WTC11 (cell line): Measurements from ENCODE around the gene COQ2. TPM values are rescaled to one million over a fixed set of nuclear protein-coding genes. Genes with fewer than 3 reads are reported as not detected.

Experiments
- ATAC-seq: fragments of 200-7000 bp; cut with Tn5 transposase; 2 replicates; pipeline ENCODE4 v1.10.0; 2021; ENCODE audit warnings: mild to moderate bottlenecking, moderate library complexity
- CTCF ChIA-PET: fragments of 300-600 bp; sonication (Branson Sonifier 250); formaldehyde crosslinking; loops from one replicate; lab custom pipeline; 2021; ENCODE audit warnings: antibody characterized with exemption; lab: Charles Lee
- POLR2A ChIA-PET: fragments of 350-600 bp; sonication (Branson Sonifier 250); formaldehyde crosslinking; loops from one replicate; lab custom pipeline; 2021; ENCODE audit warnings: antibody characterized with exemption; lab: Charles Lee
- DNase-seq: peaks from one replicate; pipeline ENCODE4 v3.0.0; 2021; ENCODE audit warnings: low spot score
- H3K27ac Mint-ChIP-seq: 2 replicates; pipeline ENCODE4 v1.8.0; 2021; ENCODE audit warnings: mixed read lengths
- H3K27me3 Mint-ChIP-seq: 2 replicates; pipeline ENCODE4 v1.8.0; 2021; ENCODE audit warnings: low read depth, mild to moderate bottlenecking, moderate library complexity, mixed read lengths
- H3K36me3 Mint-ChIP-seq: 2 replicates; pipeline ENCODE4 v1.8.0; 2021; ENCODE audit warnings: mixed read lengths
- H3K4me1 Mint-ChIP-seq: 2 replicates; pipeline ENCODE4 v1.8.0; 2022; ENCODE audit warnings: mixed read lengths
- H3K4me3 Mint-ChIP-seq: 2 replicates; pipeline ENCODE4 v1.8.0; 2021; ENCODE audit warnings: mild to moderate bottlenecking, moderate library complexity, mixed read lengths
- H3K9me3 Mint-ChIP-seq: 2 replicates; pipeline ENCODE4 v1.8.0; 2021; ENCODE audit warnings: mixed read lengths
- CREB1 ChIP-seq: sonication (generic); formaldehyde crosslinking; IDR thresholded peaks from 2 replicates; pipeline ENCODE4 v1.8.0; 2023; ENCODE audit warnings: mild to moderate bottlenecking, missing genetic modification reagents
- CTCF ChIP-seq: fragments of 200-600 bp; IDR thresholded peaks from 2 replicates; pipeline ENCODE4 v1.8.0; 2022; ENCODE audit warnings: antibody characterized with exemption
- E2F1 ChIP-seq: sonication (generic); formaldehyde crosslinking; IDR thresholded peaks from 2 replicates; pipeline ENCODE4 v1.8.0; 2022; ENCODE audit warnings: mild to moderate bottlenecking, missing genetic modification reagents
- ERG ChIP-seq: fragments of 250-450 bp; sonication (Bioruptor Pico); IDR thresholded peaks from 2 replicates; pipeline ENCODE4 v1.8.0; 2021; ENCODE audit warnings: mild to moderate bottlenecking
- ETV6 ChIP-seq: sonication (generic); formaldehyde crosslinking; IDR thresholded peaks from 2 replicates; pipeline ENCODE4 v1.8.1; 2022; ENCODE audit warnings: mild to moderate bottlenecking, missing genetic modification reagents
- HMGA2 ChIP-seq: fragments of 250-450 bp; sonication (Bioruptor Pico); IDR thresholded peaks from 2 replicates; pipeline ENCODE4 v1.4.0; 2021; ENCODE audit warnings: mild to moderate bottlenecking, moderate library complexity
- NFYB ChIP-seq: sonication (generic); formaldehyde crosslinking; conservative IDR thresholded peaks from 2 replicates; pipeline ENCODE4 v1.8.0; 2022; ENCODE audit warnings: low read depth, missing genetic modification reagents
- SMAD3 ChIP-seq: sonication (generic); formaldehyde crosslinking; IDR thresholded peaks from 2 replicates; pipeline ENCODE4 v1.8.0; 2022; ENCODE audit warnings: missing genetic modification reagents, mild to moderate bottlenecking, borderline replicate concordance
- SOX15 ChIP-seq: fragments of 250-450 bp; sonication (Bioruptor Pico); IDR thresholded peaks from 2 replicates; pipeline ENCODE4 v1.9.0; 2021; ENCODE audit warnings: mild to moderate bottlenecking
- TCF7 ChIP-seq: sonication (generic); formaldehyde crosslinking; IDR thresholded peaks from 2 replicates; pipeline ENCODE4 v1.8.0; 2022; ENCODE audit warnings: mild to moderate bottlenecking, low read depth, missing genetic modification reagents, moderate library complexity
- TEAD4 ChIP-seq: sonication (generic); formaldehyde crosslinking; IDR thresholded peaks from 2 replicates; pipeline ENCODE4 v1.8.0; 2022; ENCODE audit warnings: mild to moderate bottlenecking, missing genetic modification reagents
- USF2 ChIP-seq: sonication (generic); formaldehyde crosslinking; IDR thresholded peaks from 2 replicates; pipeline ENCODE4 v1.8.1; 2023; ENCODE audit warnings: mild to moderate bottlenecking, missing genetic modification reagents, moderate library complexity
- ZMAT4 ChIP-seq: fragments of 250-450 bp; sonication (Bioruptor Pico); IDR thresholded peaks from 2 replicates; pipeline ENCODE4 v1.9.0; 2021; ENCODE audit warnings: mild to moderate bottlenecking
- ZNF263 ChIP-seq: sonication (generic); formaldehyde crosslinking; IDR thresholded peaks from 2 replicates; pipeline ENCODE4 v1.8.1; 2022; ENCODE audit warnings: low read depth, mild to moderate bottlenecking, moderate library complexity, missing genetic modification reagents
- ZNF281 ChIP-seq: sonication (generic); formaldehyde crosslinking; IDR thresholded peaks from 2 replicates; pipeline ENCODE4 v1.8.0; 2023; ENCODE audit warnings: mild to moderate bottlenecking, missing genetic modification reagents
- ZNF416 ChIP-seq: fragments of 250-450 bp; sonication (Bioruptor Pico); IDR thresholded peaks from 2 replicates; pipeline ENCODE4 v1.9.0; 2021; ENCODE audit warnings: mild to moderate bottlenecking, inconsistent platforms
- total RNA-seq: library from RNA; stranded (reverse); gene quantifications from 3 replicates; pipeline ENCODE4 v1.2.3, GENCODE V29; 2021

Gene COQ2
- total RNA-seq, 1 experiment from 2014 or later: 21.6 TPM

- Mint-ChIP-seq H3K27ac (no peak overlapping the region), H3K36me3 (peaks cover 5% of the 10 kb centered on the region; the same call in 1 of the 2 replicates), H3K4me3 (no peak overlapping the region), H3K27me3 (peaks cover 11% of the 10 kb centered on the region), H3K4me1 (peaks cover 18% of the 10 kb centered on the region), H3K9me3 (no peaks in the 10 kb centered on the region)
- ChIA-PET CTCF (interaction anchor here (0.6 to 2.5 kb wide), 23 partner anchors 8 to 540 kb away, joined by 3 to 15 read pairs (median 4); partner anchors contain the start of genes COPS4 and SCD5), POLR2A (no interaction called here)
- TF ChIP-seq CTCF (peak; percentile 22; the same call in 1 of the 2 replicates), NFYB (CRISPR knock-in tag) (no peak), TEAD4 (CRISPR knock-in tag) (no peak), ZMAT4 (CRISPR knock-in tag) (no peak), ERG (CRISPR knock-in tag) (no peak), ZNF281 (CRISPR knock-in tag) (no peak)
- DNase-seq (no peak), ATAC-seq (no peak)
Measured at GRCh38 chr4:83282049-83282535, 2.5 kb downstream of the COQ2 start.

- Mint-ChIP-seq H3K9me3 (no peaks in the 10 kb centered on the region), H3K4me3 (no peak overlapping the region), H3K27me3 (peaks cover 11% of the 10 kb centered on the region), H3K27ac (no peak overlapping the region), H3K36me3 (peaks cover 5% of the 10 kb centered on the region; the same call in 1 of the 2 replicates), H3K4me1 (peaks cover 18% of the 10 kb centered on the region)
- DNase-seq: no peak
- no peak for ATAC-seq
- TF ChIP-seq SMAD3 (CRISPR knock-in tag): no peak
- no peak for TF ChIP-seq HMGA2 (CRISPR knock-in tag)
- TF ChIP-seq SOX15 (CRISPR knock-in tag): no peak
- no peak for TF ChIP-seq ZNF416 (CRISPR knock-in tag)
- no peak for TF ChIP-seq CREB1 (CRISPR knock-in tag)
- CTCF ChIA-PET: interaction anchor here (1.0 to 2.5 kb wide), 8 partner anchors 9 to 81 kb away, joined by 3 to 15 read pairs (median 5); no protein-coding TSS in a partner anchor
- POLR2A ChIA-PET: no interaction called here
Measured at GRCh38 chr4:83281307-83281706, 3.3 kb downstream of the COQ2 start.

- DNase-seq: no peak
- Mint-ChIP-seq H3K4me1 (no peaks in the 10 kb centered on the region), H3K9me3 (no peaks in the 10 kb centered on the region), H3K27ac (no peak overlapping the region), H3K36me3 (peaks cover 10% of the 10 kb centered on the region), H3K27me3 (no peaks in the 10 kb centered on the region), H3K4me3 (no peak overlapping the region)
- ATAC-seq: no peak
- POLR2A ChIA-PET: no interaction called here
- CTCF ChIA-PET: no interaction called here
- TF ChIP-seq USF2: no peak
- TF ChIP-seq ZNF281 (CRISPR knock-in tag): no peak
- no peak for TF ChIP-seq ZNF263 (CRISPR knock-in tag)
- TF ChIP-seq ETV6 (CRISPR knock-in tag): no peak
- TF ChIP-seq E2F1 (CRISPR knock-in tag): no peak
- no peak for TF ChIP-seq TCF7 (CRISPR knock-in tag)
Measured at GRCh38 chr4:83276299-83277040, 8.1 kb downstream of the COQ2 start.
